HepG2 (cell line): ENCODE measurements around the gene PTPMT1. TPM values are rescaled to one million over a fixed set of nuclear protein-coding genes. Genes with fewer than 3 reads are reported as not detected.
A peak's percentile ranks its signal among the peaks of the same experiment; 100 is the strongest.

ENCODE experiments used
- FOXA1 ChIP-seq, 2 experiments: fragments of 450-650 bp in 1 of 2; sonication (generic) in 1 of 2; formaldehyde crosslinking in 1 of 2; IDR thresholded peaks; 2 replicates each; pipeline versions ENCODE4 v1.4.0 to v1.6.1; 2016 to 2020; ENCODE audit warnings: missing genetic modification reagents in 1 of 2
- FOXP1 ChIP-seq, 2 experiments: fragments of 450-650 bp in 1 of 2; IDR thresholded peaks; 2 replicates each; pipeline ENCODE4 v1.6.1; 2017 to 2018; ENCODE audit warnings: antibody characterized with exemption in 1 of 2
- GABPB1 ChIP-seq: IDR thresholded peaks from 2 replicates; pipeline ENCODE4 v1.6.1; 2016; ENCODE audit warnings: mild to moderate bottlenecking, missing genetic modification reagents, moderate library complexity, missing compliant biosample characterization
- GLI4 ChIP-seq: sonication (generic); formaldehyde crosslinking; IDR thresholded peaks from 2 replicates; pipeline ENCODE4 v1.5.1; 2020; ENCODE audit warnings: missing genetic modification reagents, mild to moderate bottlenecking, moderate library complexity, borderline replicate concordance
- HNF4A ChIP-seq: sonication (generic); formaldehyde crosslinking; IDR thresholded peaks from 2 replicates; pipeline ENCODE4 v1.4.0; 2020; ENCODE audit warnings: missing genetic modification reagents
- HOXA5 ChIP-seq: sonication (generic); formaldehyde crosslinking; IDR thresholded peaks from 2 replicates; pipeline ENCODE4 v1.4.0; 2020; ENCODE audit warnings: missing genetic modification reagents
- KLF15 ChIP-seq: sonication (generic); formaldehyde crosslinking; IDR thresholded peaks from 2 replicates; pipeline ENCODE4 v1.8.1; 2023; ENCODE audit warnings: borderline replicate concordance, mild to moderate bottlenecking, inconsistent platforms, missing genetic modification reagents, mixed read lengths
- MED8 ChIP-seq: sonication (generic); formaldehyde crosslinking; IDR thresholded peaks from 2 replicates; pipeline ENCODE4 v1.8.1; 2023; ENCODE audit warnings: mild to moderate bottlenecking, missing genetic modification reagents; ENCODE audit not compliant: insufficient replicate concordance
- MEF2D ChIP-seq: sonication (generic); formaldehyde crosslinking; IDR thresholded peaks from 2 replicates; pipeline ENCODE4 v1.5.1; 2020; ENCODE audit warnings: mild to moderate bottlenecking, missing genetic modification reagents
- MXD1 ChIP-seq: sonication (generic); formaldehyde crosslinking; IDR thresholded peaks from 2 replicates; pipeline ENCODE4 v1.4.0; 2020; ENCODE audit warnings: mild to moderate bottlenecking, missing genetic modification reagents
- NCOA2 ChIP-seq: sonication (generic); formaldehyde crosslinking; IDR thresholded peaks from 2 replicates; pipeline ENCODE4 v1.8.0; 2022; ENCODE audit warnings: inconsistent platforms
- RORA ChIP-seq: sonication (generic); formaldehyde crosslinking; IDR thresholded peaks from 2 replicates; pipeline ENCODE4 v1.5.0; 2020; ENCODE audit warnings: mild to moderate bottlenecking, missing genetic modification reagents, moderate library complexity
- SOX13 ChIP-seq, 3 experiments: fragments of 450-650 bp in 1 of 3; sonication (generic) in 1 of 3; formaldehyde crosslinking in 1 of 3; IDR thresholded peaks in 2 of 3; conservative IDR thresholded peaks in 1 of 3; 2 replicates each; pipeline versions ENCODE4 v1.5.0 to v1.6.1; 2016 to 2020; ENCODE audit warnings: antibody characterized with exemption in 1 of 3, mild to moderate bottlenecking in 1 of 3, missing compliant biosample characterization in 1 of 3, missing genetic modification reagents in 1 of 3, moderate library complexity in 1 of 3
- SP5 ChIP-seq: IDR thresholded peaks from 2 replicates; pipeline ENCODE4 v1.6.1; 2016; ENCODE audit warnings: low read depth, borderline replicate concordance
- THAP11 ChIP-seq: IDR thresholded peaks from 2 replicates; pipeline ENCODE4 v1.6.1; 2016; ENCODE audit warnings: missing biosample characterization, missing genetic modification reagents
- YY1 ChIP-seq: IDR thresholded peaks from 2 replicates; pipeline ENCODE4 v1.6.1; 2011; ENCODE audit warnings: low read length, low read depth, moderate library complexity, mild to moderate bottlenecking; ENCODE audit not compliant: insufficient read depth, insufficient replicate concordance
- ZBTB3 ChIP-seq: sonication (generic); formaldehyde crosslinking; IDR thresholded peaks from 2 replicates; pipeline ENCODE4 v1.4.0; 2020; ENCODE audit warnings: low read depth, mild to moderate bottlenecking, moderate library complexity, missing genetic modification reagents, borderline replicate concordance
- ZFP36 ChIP-seq: fragments of 150-350 bp; IDR thresholded peaks from 2 replicates; pipeline ENCODE4 v1.6.1; 2018; ENCODE audit warnings: borderline replicate concordance, low read length, low read depth; ENCODE audit not compliant: partially characterized antibody
- ZFP36L1 ChIP-seq: sonication (generic); formaldehyde crosslinking; IDR thresholded peaks from 2 replicates; pipeline ENCODE4 v1.8.0; 2022; ENCODE audit warnings: mild to moderate bottlenecking, missing genetic modification reagents, moderate library complexity
- ZMYM2 ChIP-seq: sonication (generic); formaldehyde crosslinking; IDR thresholded peaks from 2 replicates; pipeline ENCODE4 v1.8.0; 2022; ENCODE audit warnings: mild to moderate bottlenecking, missing genetic modification reagents
- ZNF138 ChIP-seq: sonication (generic); formaldehyde crosslinking; IDR thresholded peaks from 2 replicates; pipeline ENCODE4 v1.5.0; 2020; ENCODE audit warnings: mild to moderate bottlenecking, low read depth, missing genetic modification reagents
- ZNF33B ChIP-seq: sonication (generic); formaldehyde crosslinking; IDR thresholded peaks from 2 replicates; pipeline ENCODE4 v1.5.1; 2020; ENCODE audit warnings: mild to moderate bottlenecking, missing genetic modification reagents
- ZNF639 ChIP-seq: conservative IDR thresholded peaks from 2 replicates; pipeline ENCODE4 v1.6.1; 2018; ENCODE audit warnings: missing genetic modification reagents
- ZNF770 ChIP-seq: sonication (generic); formaldehyde crosslinking; IDR thresholded peaks from 2 replicates; pipeline ENCODE4 v1.5.0; 2020; ENCODE audit warnings: mild to moderate bottlenecking, missing genetic modification reagents
- ZSCAN20 ChIP-seq: sonication (generic); formaldehyde crosslinking; IDR thresholded peaks from 2 replicates; pipeline ENCODE4 v1.4.0; 2020; ENCODE audit warnings: missing genetic modification reagents, mild to moderate bottlenecking, borderline replicate concordance
- polyA plus RNA-seq, 8 experiments: library from polyadenylated mRNA; depleted of rRNA in 3 of 8; stranded (reverse) in 7 of 8; unstranded in 1 of 8; fragments of >200 nt; fragmentation: Illumina TruSeq in 4 of 8; extraction: Trizol in 4 of 8; gene quantifications; 2 replicates each; pipeline versions ENCODE4 v1.2.1 to v1.2.3, GENCODE V29; 2011 to 2016; ENCODE audit warnings: low read depth in 4 of 8, missing spikeins in 1 of 8, mixed read lengths in 1 of 8; ENCODE audit not compliant: insufficient read depth in 1 of 8
- total RNA-seq, 5 experiments: library from RNA; depleted of rRNA; stranded (reverse); fragments of >200 nt; fragmentation: Illumina TruSeq; extraction: Trizol; gene quantifications; 2 replicates each; pipeline ENCODE4 v1.2.3, GENCODE V29; 2016; ENCODE audit warnings: low read depth in 1 of 5

The PTPMT1 gene
- total and polyA plus RNA-seq, 2 of the 13 experiments (the other 11 are each of a cell fraction or from before 2014, with no cell fraction given): 55.6 to 129 TPM

GRCh38 chr11:47565340-47566148, at the start of gene PTPMT1 (continued):
- TF ChIP-seq ZNF770 (CRISPR knock-in tag) (peak; percentile 63; the same call in 1 of the 2 replicates), KLF15 (CRISPR knock-in tag) (0 out of 2 replicates have a peak, but pooled peaks have one; percentile 25), FOXA1 (IDR thresholded peaks at IDR 0.05) (no peak), FOXA1 (CRISPR knock-in tag; IDR thresholded peaks at IDR 0.05) (no peak), FOXP1 (IDR thresholded peaks at IDR 0.05) (no peak), FOXP1 (CRISPR knock-in tag; IDR thresholded peaks at IDR 0.05) (no peak), MEF2D (CRISPR knock-in tag) (0 out of 2 replicates have a peak, but pooled peaks have one; percentile 33), ZNF138 (CRISPR knock-in tag) (peak; percentile 84), ZFP36 (no peak), THAP11 (CRISPR knock-in tag) (peak; percentile 75; the same call in 1 of the 2 replicates), ZMYM2 (CRISPR knock-in tag) (0 out of 2 replicates have a peak, but pooled peaks have one; percentile 22), RORA (no peak), NCOA2 (no peak), MXD1 (CRISPR knock-in tag) (peak; percentile 71), ZFP36L1 (CRISPR knock-in tag) (no peak; the same call in 1 of the 2 replicates), HOXA5 (CRISPR knock-in tag) (0 out of 2 replicates have a peak, but pooled peaks have one; percentile 47), GLI4 (CRISPR knock-in tag) (0 out of 2 replicates have a peak, but pooled peaks have one; percentile 54), ZBTB3 (CRISPR knock-in tag) (no peak), MED8 (CRISPR knock-in tag) (no peak), SOX13 (IDR thresholded peaks at IDR 0.05) (no peak), SOX13 (CRISPR knock-in tag; conservative IDR thresholded peaks at IDR 0.05 in 1 of 2, IDR thresholded peaks at IDR 0.05 in 1 of 2) (no peak; a peak in 1 of 4 replicates), YY1 (peak; percentile 92), SP5 (CRISPR knock-in tag) (0 out of 2 replicates have a peak, but pooled peaks have one; percentile 21), HNF4A (CRISPR knock-in tag) (peak; percentile 23; the same call in 1 of the 2 replicates), ZNF639 (CRISPR knock-in tag) (peak; percentile 63; the same call in 1 of the 2 replicates), ZNF33B (CRISPR knock-in tag) (peak; percentile 78; the same call in 1 of the 2 replicates), GABPB1 (CRISPR knock-in tag) (peak; percentile 71), ZSCAN20 (CRISPR knock-in tag) (no peak)
